ENCODE measurements around the gene TMEM178B. TPM values are rescaled to one million over a fixed set of nuclear protein-coding genes. Genes with fewer than 3 reads are reported as not detected.

The TMEM178B gene
- total RNA-seq, 4 donors from 2014 or later, result under 0.01 to 0.94 (median 0.35) TPM

DNA sequence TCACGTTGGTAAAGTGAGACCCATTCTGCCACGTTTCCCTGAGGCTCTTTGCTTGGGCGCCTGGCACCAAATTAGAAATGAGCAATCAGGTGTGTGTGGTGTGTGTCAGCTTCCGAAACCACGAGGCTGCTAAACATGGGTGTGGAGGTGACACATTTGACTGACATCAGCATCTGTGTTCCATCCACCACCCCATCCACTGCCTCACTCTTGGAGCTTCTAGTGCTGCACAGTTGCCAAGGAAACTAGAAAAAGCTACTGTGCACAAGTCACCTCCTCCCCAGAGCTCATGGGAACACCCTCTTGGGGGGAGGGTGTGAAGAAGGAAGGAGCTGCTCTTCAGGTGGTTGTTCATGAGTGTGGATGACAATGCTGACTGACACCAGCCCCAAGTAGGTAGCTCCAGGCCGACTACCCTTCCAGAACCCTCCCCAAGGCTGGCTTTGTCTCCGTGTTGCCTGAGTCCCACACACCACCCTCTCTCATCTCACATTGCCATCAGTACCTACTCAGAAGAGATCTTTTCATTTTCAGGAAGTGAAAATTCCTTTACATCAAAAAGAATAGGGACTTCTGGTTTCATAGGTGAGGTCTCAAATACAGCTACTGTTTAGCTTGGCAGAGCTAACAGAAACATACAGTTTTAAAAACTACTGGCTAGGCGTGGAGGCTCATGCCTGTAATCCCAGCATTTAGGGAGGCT lies 152.2 kb downstream of the TMEM178B start:
- TF ChIP-seq, protein P1, sequence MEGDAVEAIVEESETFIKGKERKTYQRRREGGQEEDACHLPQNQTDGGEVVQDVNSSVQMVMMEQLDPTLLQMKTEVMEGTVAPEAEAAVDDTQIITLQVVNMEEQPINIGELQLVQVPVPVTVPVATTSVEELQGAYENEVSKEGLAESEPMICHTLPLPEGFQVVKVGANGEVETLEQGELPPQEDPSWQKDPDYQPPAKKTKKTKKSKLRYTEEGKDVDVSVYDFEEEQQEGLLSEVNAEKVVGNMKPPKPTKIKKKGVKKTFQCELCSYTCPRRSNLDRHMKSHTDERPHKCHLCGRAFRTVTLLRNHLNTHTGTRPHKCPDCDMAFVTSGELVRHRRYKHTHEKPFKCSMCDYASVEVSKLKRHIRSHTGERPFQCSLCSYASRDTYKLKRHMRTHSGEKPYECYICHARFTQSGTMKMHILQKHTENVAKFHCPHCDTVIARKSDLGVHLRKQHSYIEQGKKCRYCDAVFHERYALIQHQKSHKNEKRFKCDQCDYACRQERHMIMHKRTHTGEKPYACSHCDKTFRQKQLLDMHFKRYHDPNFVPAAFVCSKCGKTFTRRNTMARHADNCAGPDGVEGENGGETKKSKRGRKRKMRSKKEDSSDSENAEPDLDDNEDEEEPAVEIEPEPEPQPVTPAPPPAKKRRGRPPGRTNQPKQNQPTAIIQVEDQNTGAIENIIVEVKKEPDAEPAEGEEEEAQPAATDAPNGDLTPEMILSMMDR (IDR thresholded peaks at IDR 0.05; ENCODE audit: low read depth), result no peak

DNA sequence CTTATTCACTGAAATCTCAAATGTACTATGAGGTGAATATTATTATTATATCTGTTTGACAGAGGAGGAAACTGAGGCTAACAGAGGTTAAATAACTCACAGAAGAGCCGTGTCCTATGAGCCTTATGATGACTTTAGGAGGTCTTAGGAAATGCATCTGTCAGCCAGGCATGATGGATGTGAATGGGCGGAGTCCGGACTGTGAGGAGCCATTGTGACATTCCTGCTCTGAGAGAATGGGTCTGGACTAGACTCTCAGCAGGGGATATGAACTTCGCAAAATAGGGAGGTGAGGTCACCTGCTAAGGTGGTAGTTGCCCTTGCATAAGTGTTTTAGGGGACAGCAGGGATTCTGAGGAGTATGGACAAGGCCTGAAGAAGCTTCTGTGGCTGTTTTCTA lies 153.6 kb downstream of the TMEM178B start:
- TF ChIP-seq, protein P1 (IDR thresholded peaks at IDR 0.05; ENCODE audit: low read depth), result no peak

GRCh38 chr7:141228482-141228881 lies 154.6 kb downstream of the TMEM178B start:
- TF ChIP-seq, protein P1 (IDR thresholded peaks at IDR 0.05; ENCODE audit: low read depth), result no peak

GRCh38 chr7:141231018-141231792 lies 157.3 kb downstream of the TMEM178B start:
- TF ChIP-seq, protein P1 (IDR thresholded peaks at IDR 0.05; ENCODE audit: low read depth), result no peak

- TF ChIP-seq, protein P1 (IDR thresholded peaks at IDR 0.05; ENCODE audit: low read depth), result no peak
These were observed 158.6 kb downstream of the TMEM178B start for GRCh38 chr7:141232286-141233051.

DNA sequence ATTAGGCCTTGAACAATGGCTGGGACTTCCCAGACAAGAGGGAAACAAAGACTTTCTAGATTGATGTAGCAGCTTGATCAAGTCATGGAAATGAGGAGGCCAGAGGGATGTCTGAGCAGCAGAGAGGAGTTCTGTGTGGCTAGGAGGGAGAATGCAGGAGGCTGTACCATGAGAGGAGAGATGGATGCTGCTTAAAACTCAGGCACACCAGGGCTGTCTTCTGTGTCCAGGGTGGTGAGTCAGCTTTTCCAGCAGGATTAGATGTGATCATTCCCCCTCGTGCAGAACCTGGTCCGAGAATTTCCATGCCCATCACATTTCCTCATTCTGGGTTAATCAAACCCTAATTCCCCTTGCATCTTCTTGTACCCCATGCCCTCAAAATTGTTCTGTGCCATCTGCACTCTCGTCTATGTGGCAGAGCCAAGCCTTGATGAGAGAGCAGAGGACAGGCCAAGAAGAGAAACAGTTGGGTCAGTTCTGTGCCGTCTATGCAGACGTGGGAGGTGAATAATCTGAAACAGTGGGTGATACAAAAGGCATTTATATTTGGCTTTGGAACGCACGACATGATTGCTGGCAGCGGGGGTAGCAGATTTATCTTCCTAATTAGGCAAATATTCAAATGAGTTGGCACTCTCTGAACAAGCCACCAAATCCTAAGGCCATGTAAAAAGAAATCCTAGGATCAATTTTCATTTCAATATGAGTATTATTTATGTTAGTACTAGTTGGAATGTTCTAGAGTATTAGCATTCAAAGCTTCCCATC lies 160.7 kb downstream of the TMEM178B start:
- TF ChIP-seq, protein P1 (IDR thresholded peaks at IDR 0.05; ENCODE audit: low read depth), result no peak

All from subcutaneous adipose tissue (tissue), 4 donors.